K562 (cell line): ENCODE results near the gene GADD45B. TPM values are rescaled to one million over a fixed set of nuclear protein-coding genes. Genes with fewer than 3 reads are reported as not detected.
"Not testable (repeated sequence)": the region's sequence is repeated elsewhere in the genome, so short reads cannot be mapped to it uniquely, and the experiment has no call there.

Experiments
- ATAC-seq: fragments of 200-7000 bp; cut with Tn5 transposase; 3 replicates; pipeline ENCODE4 v1.9.1; 2020; ENCODE audit warnings: moderate library complexity
- BruUV-seq: library from RNA; stranded (reverse); fragments of 400-500 nt; replicated peaks from 2 replicates; lab custom pipeline; 2021; lab: Mats Ljungman, UMichigan
- CTCF ChIA-PET: fragments of 300-600 bp; formaldehyde crosslinking; extraction: SDS; loops from one replicate; lab custom pipeline; 2021; ENCODE audit warnings: low intra/inter-chr PET ratio; lab: Yijun Ruan, JAX
- POLR2A ChIA-PET: fragments of 300-600, 350-650 bp; sonication (Branson Sonifier 250); formaldehyde crosslinking; extraction: SDS; loops from one replicate; lab custom pipeline; 2021; ENCODE audit warnings: antibody characterized with exemption, inconsistent platforms; lab: Yijun Ruan, JAX
- DNase-seq, 4 experiments: peaks; one replicate each; pipeline versions ENCODE4 v3.0.0 to v3.0.0-alpha.2; 2011 to 2018; ENCODE audit warnings: low spot score in 3 of 4, mixed read lengths in 3 of 4; ENCODE audit errors: extremely low read depth in 1 of 4
- FAIRE-seq: peaks from 2 replicates; lab custom pipeline; 2011; peaks lifted over from hg19 to GRCh38; lab: Jason Lieb, UNC
- H2AFZ ChIP-seq: 2 replicates; pipeline ENCODE4 v1.6.0; 2011; ENCODE audit warnings: low read depth, low read length, control low read depth, inconsistent platforms
- H3K27ac ChIP-seq: fragments of 200-600 bp; 3 replicates; pipeline ENCODE4 v1.8.0; 2011; ENCODE audit warnings: low read depth, mild to moderate bottlenecking, control low read depth, inconsistent platforms, low read length, moderate library complexity, mixed read lengths; ENCODE audit errors: extremely low read depth
- H3K27me3 ChIP-seq, 2 experiments: fragments of 300-600 bp in 1 of 2; 2 replicates in 1 of 2; 3 replicates in 1 of 2; pipeline versions ENCODE4 v1.6.0 to v1.8.0; 2011; ENCODE audit warnings: inconsistent platforms in 2 of 2, low read length in 2 of 2, mild to moderate bottlenecking in 1 of 2, mixed read lengths in 1 of 2, moderate library complexity in 1 of 2; ENCODE audit not compliant: control insufficient read depth in 2 of 2, insufficient read depth in 2 of 2
- H3K36me3 ChIP-seq: fragments of 300-600 bp; 3 replicates; pipeline ENCODE4 v1.8.0; 2011; ENCODE audit warnings: mild to moderate bottlenecking, low read length, inconsistent platforms; ENCODE audit not compliant: control insufficient read depth, insufficient read depth
- H3K4me1 ChIP-seq, 2 experiments: fragments of 200-600 bp in 1 of 2; replicated peaks in 1 of 2; 2 replicates in 1 of 2; 3 replicates in 1 of 2; pipeline versions ENCODE4 v1.5.1 to v1.8.0; 2011; ENCODE audit warnings: inconsistent platforms in 2 of 2, low read length in 2 of 2, mild to moderate bottlenecking in 1 of 2, mixed read lengths in 1 of 2, moderate library complexity in 1 of 2; ENCODE audit not compliant: control insufficient read depth in 2 of 2, insufficient read depth in 2 of 2
- H3K4me2 ChIP-seq: 2 replicates; pipeline ENCODE4 v1.6.1; 2011; ENCODE audit warnings: low read length, control low read depth, inconsistent platforms, mixed read lengths; ENCODE audit not compliant: insufficient read depth
- H3K4me3 ChIP-seq: fragments of 200-600 bp; sonication (generic), shearing (Covaris generic); 2 replicates; pipeline ENCODE4 v1.5.1; 2016; ENCODE audit warnings: control low read depth, inconsistent platforms
- H3K79me2 ChIP-seq: fragments of 200-600 bp; 3 replicates; pipeline ENCODE4 v1.8.0; 2011; ENCODE audit warnings: low read length, inconsistent platforms; ENCODE audit not compliant: control insufficient read depth, insufficient read depth
- H3K9ac ChIP-seq, 2 experiments: 2 replicates each; pipeline versions ENCODE4 v1.6.0 to v1.6.1; 2011; ENCODE audit warnings: low read depth in 2 of 2, low read length in 2 of 2, control low read depth in 1 of 2, inconsistent platforms in 1 of 2, mild to moderate bottlenecking in 1 of 2, mixed read lengths in 1 of 2; ENCODE audit not compliant: insufficient read depth in 1 of 2
- H3K9me1 ChIP-seq: one replicate; pipeline ENCODE4 v1.6.0; 2011; ENCODE audit warnings: inconsistent platforms, mild to moderate bottlenecking, low read length, moderate library complexity; ENCODE audit not compliant: control insufficient read depth, insufficient read depth
- H3K9me3 ChIP-seq: replicated peaks from 2 replicates; pipeline ENCODE4 v1.5.1; 2011; ENCODE audit warnings: low read depth, low read length, inconsistent platforms; ENCODE audit not compliant: control insufficient read depth, insufficient read depth
- H4K20me1 ChIP-seq: replicated peaks from 2 replicates; pipeline ENCODE4 v1.6.1; 2011; ENCODE audit warnings: low read length, inconsistent platforms, mixed read lengths; ENCODE audit not compliant: control insufficient read depth, insufficient read depth
- ADNP ChIP-seq: fragments of 200-800 bp; sonication (Bioruptor generic); IDR thresholded peaks from 2 replicates; pipeline ENCODE4 v1.6.1; 2016; ENCODE audit warnings: missing genetic modification characterization, missing compliant biosample characterization
- CEBPB ChIP-seq: fragments of 450-650 bp; IDR thresholded peaks from 2 replicates; pipeline ENCODE4 v1.6.1; 2016; ENCODE audit warnings: missing genetic modification characterization, missing compliant biosample characterization
- EGR1 ChIP-seq: fragments of 450-650 bp; conservative IDR thresholded peaks from 2 replicates; pipeline ENCODE4 v1.6.1; 2017; ENCODE audit warnings: mild to moderate bottlenecking
- JUND ChIP-seq, 2 experiments: IDR thresholded peaks; 2 replicates in 1 of 2; 3 replicates in 1 of 2; pipeline ENCODE4 v1.6.1; 2011; ENCODE audit warnings: borderline replicate concordance in 2 of 2, low read depth in 2 of 2, low read length in 2 of 2, improper control_type of control experiment in 1 of 2, missing biosample characterization in 1 of 2, missing genetic modification characterization in 1 of 2, missing genetic modification reagents in 1 of 2
- WGBS: fragments of 100-300 bp; shearing (Covaris generic); methylation state at CpG from one replicate; pipeline ENCODE4 v1.1.6; 2016; ENCODE audit warnings: low coverage, mixed read lengths; ENCODE audit not compliant: insufficient coverage; ENCODE audit errors: missing lambda C conversion rate; 5-methylcytosine and 5-hydroxymethylcytosine counted together
- in situ Hi-C: fragments of 300-500 bp; cut with MboI; formaldehyde crosslinking; loops from 4 replicates; pipeline ENCODE4 v1.15.0; 2018; ENCODE audit warnings: inconsistent platforms, mixed read lengths
- intact Hi-C: fragments of 100-400 bp; cut with micrococcal nuclease; formaldehyde crosslinking; loops from 2 replicates; pipeline ENCODE4 v1.14.2; 2022
- polyA plus RNA-seq, 8 experiments: library from polyadenylated mRNA; depleted of rRNA in 4 of 8; stranded (reverse) in 5 of 8; unstranded in 3 of 8; fragments of >200 nt; fragmentation: Nextera tagmentation in 2 of 8; fragmentation: Illumina TruSeq in 1 of 8; extraction: Ambion mirVana in 2 of 8; extraction: Trizol in 1 of 8; gene quantifications; 2 replicates each; pipeline versions ENCODE4 v1.2.1 to v1.2.3, GENCODE V29; 2011 to 2014; ENCODE audit warnings: inconsistent platforms in 1 of 8, missing spikeins in 1 of 8
- total RNA-seq, 7 experiments: library from RNA; depleted of rRNA in 6 of 7; stranded (reverse); fragments of >200 nt in 6 of 7; fragmentation: Illumina TruSeq in 2 of 7; extraction: Trizol in 2 of 7; gene quantifications; 2 replicates each; pipeline versions ENCODE4 v1.2.1 to v1.2.3, GENCODE V29; 2011 to 2021; ENCODE audit warnings: low replicate concordance in 1 of 7
- TF ChIP-seq, protein P1 (sequence below), 2 experiments: fragments of 450-650 bp in 1 of 2; sonication (generic) in 1 of 2; formaldehyde crosslinking in 1 of 2; IDR thresholded peaks in 1 of 2; conservative IDR thresholded peaks in 1 of 2; 2 replicates each; pipeline versions ENCODE4 v1.6.1 to v1.8.1; 2016 to 2023; ENCODE audit warnings: mild to moderate bottlenecking in 2 of 2, moderate library complexity in 2 of 2, inconsistent platforms in 1 of 2, missing genetic modification reagents in 1 of 2

GADD45B gene
- total and polyA plus RNA-seq, 9 of the 15 experiments (the other 6 are each of a cell fraction or from before 2014, with no cell fraction given): 0.06 to 4.1 (median 2.1) TPM

DNA sequence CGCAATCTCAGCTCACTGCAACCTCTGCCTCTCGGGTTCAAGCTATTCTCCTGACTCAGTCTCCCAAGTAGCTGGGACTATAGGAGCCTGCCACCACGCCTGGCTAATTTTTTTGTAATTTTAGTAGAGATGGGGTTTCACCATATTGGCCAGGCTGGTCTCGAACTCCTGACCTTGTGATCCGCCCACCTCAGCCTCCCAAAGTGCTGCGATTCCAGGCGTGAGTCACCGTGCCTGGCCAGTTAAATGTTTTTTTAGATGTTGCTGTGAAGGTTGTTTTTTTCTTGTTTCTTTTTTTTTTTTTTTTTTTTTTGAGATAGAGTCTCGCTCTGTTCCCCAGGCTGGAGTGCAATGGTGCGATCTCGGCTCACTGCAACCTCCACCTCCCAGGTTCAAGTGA lies 42.9 kb downstream of the GADD45B start:
- H3K4me2 ChIP-seq; ATAC-seq; H3K9me3 ChIP-seq; H3K36me3 ChIP-seq; in situ Hi-C loops; CTCF ChIA-PET; H3K27ac ChIP-seq; intact Hi-C loops; FAIRE-seq; H3K9ac ChIP-seq; H4K20me1 ChIP-seq; DNase-seq; BruUV-seq; H3K4me3 ChIP-seq; H2AFZ ChIP-seq; H3K79me2 ChIP-seq; H3K9me1 ChIP-seq; TF ChIP-seq JUND (tag; IDR thresholded peaks at IDR 0.05; ENCODE audit: borderline replicate concordance, low read depth, low read length): not testable (repeated sequence)
- POLR2A ChIA-PET: interaction anchor here (1.6 kb wide), 1 partner anchor 11 kb away, joined by 8 read pairs; no protein-coding TSS in a partner anchor
- 21% methylated on average over 8 of the region's 11 CpGs for WGBS
- Histone ChIP-seq H3K27me3 (peaks cover 5 to 36% of the 10 kb centered on the region in 2 experiments; a peak in 4 of 5 replicates), H3K4me1 (peaks cover 0 to 27% of the 10 kb centered on the region in 2 experiments; a peak in 3 of 5 replicates)
- TF ChIP-seq JUND (IDR thresholded peaks at IDR 0.05; ENCODE audit: borderline replicate concordance, low read depth, low read length) (0 out of 2 replicates have a peak, but pooled peaks have one; percentile 12), CEBPB (tag) (peak; percentile 52; the same call in 1 of the 2 replicates), ADNP (tag) (0 out of 2 replicates have a peak, but pooled peaks have one; percentile 18), EGR1 (peak; percentile 75)
- TF ChIP-seq, protein P1, sequence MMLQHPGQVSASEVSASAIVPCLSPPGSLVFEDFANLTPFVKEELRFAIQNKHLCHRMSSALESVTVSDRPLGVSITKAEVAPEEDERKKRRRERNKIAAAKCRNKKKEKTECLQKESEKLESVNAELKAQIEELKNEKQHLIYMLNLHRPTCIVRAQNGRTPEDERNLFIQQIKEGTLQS (IDR thresholded peaks at IDR 0.05): peak; percentile 52
- TF ChIP-seq, protein P1 (CRISPR knock-in tag; conservative IDR thresholded peaks at IDR 0.05): not testable (repeated sequence)
